Neural cell (in vitro differentiated cells): ENCODE results near the gene KCNMB2. TPM values are rescaled to one million over a fixed set of nuclear protein-coding genes. Genes with fewer than 3 reads are reported as not detected.

Experiments used
- H2AFZ ChIP-seq: fragments of 200-600, 300-800 bp; sonication (generic), shearing (Covaris generic); 2 replicates; pipeline ENCODE4 v1.6.0; 2014; ENCODE audit warnings: low read depth, mild to moderate bottlenecking, antibody characterized with exemption, low read length, moderate library complexity
- H3F3A ChIP-seq: fragments of 200-600 bp; shearing (Covaris generic); 2 replicates; pipeline ENCODE4 v1.6.1; 2016; ENCODE audit warnings: mild to moderate bottlenecking, moderate library complexity, mixed read lengths, antibody characterized with exemption, low read length; ENCODE audit not compliant: insufficient read depth, poor library complexity, severe bottlenecking
- H3K27ac ChIP-seq: fragments of 200-600, 300-800 bp; sonication (generic), shearing (Covaris generic); 2 replicates; pipeline ENCODE4 v1.5.1; 2014; ENCODE audit warnings: mild to moderate bottlenecking, low read length, moderate library complexity
- H3K27me3 ChIP-seq: fragments of 300-800, 200-600 bp; sonication (generic), shearing (Covaris generic); 2 replicates; pipeline ENCODE4 v1.6.0; 2014; ENCODE audit warnings: mild to moderate bottlenecking, low read depth, low read length, moderate library complexity; ENCODE audit not compliant: insufficient read depth
- H3K36me3 ChIP-seq: fragments of 300-800, 200-600 bp; sonication (generic), shearing (Covaris generic); 2 replicates; pipeline ENCODE4 v1.5.1; 2014; ENCODE audit warnings: mild to moderate bottlenecking, antibody characterized with exemption, low read length, moderate library complexity; ENCODE audit not compliant: insufficient read depth
- H3K4me2 ChIP-seq: fragments of 300-800, 200-600 bp; sonication (generic), shearing (Covaris generic); 2 replicates; pipeline ENCODE4 v1.6.0; 2014; ENCODE audit warnings: mild to moderate bottlenecking, low read length
- H3K4me3 ChIP-seq: fragments of 300-800, 200-600 bp; sonication (generic), shearing (Covaris generic); 2 replicates; pipeline ENCODE4 v1.5.1; 2014; ENCODE audit warnings: mild to moderate bottlenecking, low read length, moderate library complexity
- H3K79me2 ChIP-seq: fragments of 200-600 bp; shearing (Covaris generic); replicated peaks from 2 replicates; pipeline ENCODE4 v1.6.0; 2014; ENCODE audit warnings: mild to moderate bottlenecking, low read length, moderate library complexity; ENCODE audit not compliant: insufficient read depth
- H3K9ac ChIP-seq: fragments of 300-800, 200-600 bp; sonication (generic), shearing (Covaris generic); 2 replicates; pipeline ENCODE4 v1.6.1; 2016; ENCODE audit warnings: mild to moderate bottlenecking, low read length, mixed read lengths
- H3K9me2 ChIP-seq: fragments of 200-600 bp; shearing (Covaris generic); 2 replicates; pipeline ENCODE4 v1.6.1; 2016; ENCODE audit warnings: mild to moderate bottlenecking, low read length, mixed read lengths; ENCODE audit not compliant: insufficient read depth
- H3K9me3 ChIP-seq: fragments of 200-600, 300-800 bp; sonication (generic), shearing (Covaris generic); 2 replicates; pipeline ENCODE4 v1.6.1; 2016; ENCODE audit warnings: mild to moderate bottlenecking, mixed run types, low read length, moderate library complexity, mixed read lengths
- H4K20me1 ChIP-seq: fragments of 200-600 bp; shearing (Covaris generic); 2 replicates; pipeline ENCODE4 v1.6.1; 2016; ENCODE audit warnings: mild to moderate bottlenecking, mixed run types; ENCODE audit not compliant: insufficient read depth
- EP300 ChIP-seq: fragments of 450-650 bp; conservative IDR thresholded peaks from 2 replicates; pipeline ENCODE4 v1.6.1; 2014; ENCODE audit warnings: antibody characterized with exemption, mild to moderate bottlenecking, moderate library complexity; ENCODE audit not compliant: poor library complexity, severe bottlenecking
- EZH2 ChIP-seq: fragments of 200-600, 300-800 bp; shearing (Covaris generic), sonication (generic); IDR thresholded peaks from 2 replicates; pipeline ENCODE4 v1.6.1; 2014; ENCODE audit warnings: antibody characterized with exemption, low read length, borderline replicate concordance, mild to moderate bottlenecking; ENCODE audit not compliant: insufficient read depth, poor library complexity, severe bottlenecking
- MXI1 ChIP-seq: fragments of 450-650 bp; conservative IDR thresholded peaks from 2 replicates; pipeline ENCODE4 v1.6.1; 2014; ENCODE audit warnings: antibody characterized with exemption, mild to moderate bottlenecking; ENCODE audit not compliant: poor library complexity, severe bottlenecking
- POLR2AphosphoS5 ChIP-seq: IDR thresholded peaks from 2 replicates; pipeline ENCODE4 v1.6.1; 2012
- RAD21 ChIP-seq: fragments of 450-650 bp; conservative IDR thresholded peaks from 2 replicates; pipeline ENCODE4 v1.6.1; 2014; ENCODE audit warnings: antibody characterized with exemption, mild to moderate bottlenecking, moderate library complexity
- SMC3 ChIP-seq: fragments of 450-650 bp; conservative IDR thresholded peaks from 2 replicates; pipeline ENCODE4 v1.6.1; 2014; ENCODE audit warnings: antibody characterized with exemption, mild to moderate bottlenecking, moderate library complexity; ENCODE audit not compliant: poor library complexity
- TAF1 ChIP-seq: IDR thresholded peaks from 2 replicates; pipeline ENCODE4 v1.6.1; 2012; ENCODE audit warnings: low read depth
- polyA plus RNA-seq: library from polyadenylated mRNA; depleted of rRNA; stranded (reverse); fragments of >200 nt; gene quantifications from 2 replicates; pipeline ENCODE4 v1.2.3, GENCODE V29; 2014
- TF ChIP-seq, protein P1 (sequence below): IDR thresholded peaks from 2 replicates; pipeline ENCODE4 v1.6.1; 2012; ENCODE audit warnings: borderline replicate concordance
- TF ChIP-seq, protein P2 (sequence below): fragments of 450-650 bp; IDR thresholded peaks from 2 replicates; pipeline ENCODE4 v1.5.1; 2014; ENCODE audit warnings: antibody characterized with exemption, mild to moderate bottlenecking, moderate library complexity; ENCODE audit not compliant: poor library complexity, severe bottlenecking

KCNMB2 gene
- polyA plus RNA-seq, 1 donor from 2014 or later: 0.93 TPM

GRCh38 chr3:178835033-178835432, 298.8 kb downstream of the KCNMB2 start:
- Histone ChIP-seq H3K9ac (no peak overlapping the region), H3K9me2 (no peaks in the 10 kb centered on the region), H3K27ac (no peak overlapping the region), H3K9me3 (no peaks in the 10 kb centered on the region), H3K27me3 (no peaks in the 10 kb centered on the region), H3K4me3 (no peak overlapping the region), H3F3A (no peaks in the 10 kb centered on the region), H2AFZ (no peak overlapping the region), H3K36me3 (no peaks in the 10 kb centered on the region), H3K79me2 (no peaks in the 10 kb centered on the region), H4K20me1 (no peaks in the 10 kb centered on the region), H3K4me2 (no peak overlapping the region)
- no peak for TF ChIP-seq SMC3
- TF ChIP-seq, protein P1, sequence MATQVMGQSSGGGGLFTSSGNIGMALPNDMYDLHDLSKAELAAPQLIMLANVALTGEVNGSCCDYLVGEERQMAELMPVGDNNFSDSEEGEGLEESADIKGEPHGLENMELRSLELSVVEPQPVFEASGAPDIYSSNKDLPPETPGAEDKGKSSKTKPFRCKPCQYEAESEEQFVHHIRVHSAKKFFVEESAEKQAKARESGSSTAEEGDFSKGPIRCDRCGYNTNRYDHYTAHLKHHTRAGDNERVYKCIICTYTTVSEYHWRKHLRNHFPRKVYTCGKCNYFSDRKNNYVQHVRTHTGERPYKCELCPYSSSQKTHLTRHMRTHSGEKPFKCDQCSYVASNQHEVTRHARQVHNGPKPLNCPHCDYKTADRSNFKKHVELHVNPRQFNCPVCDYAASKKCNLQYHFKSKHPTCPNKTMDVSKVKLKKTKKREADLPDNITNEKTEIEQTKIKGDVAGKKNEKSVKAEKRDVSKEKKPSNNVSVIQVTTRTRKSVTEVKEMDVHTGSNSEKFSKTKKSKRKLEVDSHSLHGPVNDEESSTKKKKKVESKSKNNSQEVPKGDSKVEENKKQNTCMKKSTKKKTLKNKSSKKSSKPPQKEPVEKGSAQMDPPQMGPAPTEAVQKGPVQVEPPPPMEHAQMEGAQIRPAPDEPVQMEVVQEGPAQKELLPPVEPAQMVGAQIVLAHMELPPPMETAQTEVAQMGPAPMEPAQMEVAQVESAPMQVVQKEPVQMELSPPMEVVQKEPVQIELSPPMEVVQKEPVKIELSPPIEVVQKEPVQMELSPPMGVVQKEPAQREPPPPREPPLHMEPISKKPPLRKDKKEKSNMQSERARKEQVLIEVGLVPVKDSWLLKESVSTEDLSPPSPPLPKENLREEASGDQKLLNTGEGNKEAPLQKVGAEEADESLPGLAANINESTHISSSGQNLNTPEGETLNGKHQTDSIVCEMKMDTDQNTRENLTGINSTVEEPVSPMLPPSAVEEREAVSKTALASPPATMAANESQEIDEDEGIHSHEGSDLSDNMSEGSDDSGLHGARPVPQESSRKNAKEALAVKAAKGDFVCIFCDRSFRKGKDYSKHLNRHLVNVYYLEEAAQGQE: no peak
- TF ChIP-seq RAD21: no peak
- no peak for TF ChIP-seq EZH2
- TF ChIP-seq EP300: no peak
- TF ChIP-seq POLR2AphosphoS5: no peak
- TF ChIP-seq, protein P2, sequence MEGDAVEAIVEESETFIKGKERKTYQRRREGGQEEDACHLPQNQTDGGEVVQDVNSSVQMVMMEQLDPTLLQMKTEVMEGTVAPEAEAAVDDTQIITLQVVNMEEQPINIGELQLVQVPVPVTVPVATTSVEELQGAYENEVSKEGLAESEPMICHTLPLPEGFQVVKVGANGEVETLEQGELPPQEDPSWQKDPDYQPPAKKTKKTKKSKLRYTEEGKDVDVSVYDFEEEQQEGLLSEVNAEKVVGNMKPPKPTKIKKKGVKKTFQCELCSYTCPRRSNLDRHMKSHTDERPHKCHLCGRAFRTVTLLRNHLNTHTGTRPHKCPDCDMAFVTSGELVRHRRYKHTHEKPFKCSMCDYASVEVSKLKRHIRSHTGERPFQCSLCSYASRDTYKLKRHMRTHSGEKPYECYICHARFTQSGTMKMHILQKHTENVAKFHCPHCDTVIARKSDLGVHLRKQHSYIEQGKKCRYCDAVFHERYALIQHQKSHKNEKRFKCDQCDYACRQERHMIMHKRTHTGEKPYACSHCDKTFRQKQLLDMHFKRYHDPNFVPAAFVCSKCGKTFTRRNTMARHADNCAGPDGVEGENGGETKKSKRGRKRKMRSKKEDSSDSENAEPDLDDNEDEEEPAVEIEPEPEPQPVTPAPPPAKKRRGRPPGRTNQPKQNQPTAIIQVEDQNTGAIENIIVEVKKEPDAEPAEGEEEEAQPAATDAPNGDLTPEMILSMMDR: no peak
- TF ChIP-seq MXI1: no peak
- TF ChIP-seq TAF1: no peak

GRCh38 chr3:178837512-178837911, 301.3 kb downstream of the KCNMB2 start:
- H3K27ac ChIP-seq: no peak overlapping the region
- no peaks in the 10 kb centered on the region for H3F3A ChIP-seq
- H3K9me3 ChIP-seq: no peaks in the 10 kb centered on the region
- TF ChIP-seq SMC3 (no peak), MXI1 (no peak), TAF1 (no peak), POLR2AphosphoS5 (no peak), EP300 (no peak), RAD21 (no peak), EZH2 (no peak)
- TF ChIP-seq, protein P1: no peak
- TF ChIP-seq, protein P2: no peak
- H3K9ac ChIP-seq: no peak overlapping the region
- H3K79me2 ChIP-seq: no peaks in the 10 kb centered on the region
- H3K4me3 ChIP-seq: no peak overlapping the region
- H4K20me1 ChIP-seq: no peaks in the 10 kb centered on the region
- no peaks in the 10 kb centered on the region for H3K27me3 ChIP-seq
- H3K4me2 ChIP-seq: no peak overlapping the region
- no peak overlapping the region for H2AFZ ChIP-seq
- H3K9me2 ChIP-seq: no peaks in the 10 kb centered on the region
- H3K36me3 ChIP-seq: no peaks in the 10 kb centered on the region
